K562 (cell line): ENCODE results near the gene TMEM117. TPM values are rescaled to one million over a fixed set of nuclear protein-coding genes. Genes with fewer than 3 reads are reported as not detected.

Experiments
- ATAC-seq: fragments of 200-7000 bp; cut with Tn5 transposase; 3 replicates; pipeline ENCODE4 v1.9.1; 2020; ENCODE audit warnings: moderate library complexity
- BruUV-seq: library from RNA; stranded (reverse); fragments of 400-500 nt; replicated peaks from 2 replicates; lab custom pipeline; 2021; lab: Mats Ljungman, UMichigan
- CTCF ChIA-PET: fragments of 300-600 bp; formaldehyde crosslinking; extraction: SDS; loops from one replicate; lab custom pipeline; 2021; ENCODE audit warnings: low intra/inter-chr PET ratio; lab: Yijun Ruan, JAX
- POLR2A ChIA-PET: fragments of 300-600, 350-650 bp; sonication (Branson Sonifier 250); formaldehyde crosslinking; extraction: SDS; loops from one replicate; lab custom pipeline; 2021; ENCODE audit warnings: antibody characterized with exemption, inconsistent platforms; lab: Yijun Ruan, JAX
- DNase-seq, 4 experiments: peaks; one replicate each; pipeline versions ENCODE4 v3.0.0 to v3.0.0-alpha.2; 2011 to 2018; ENCODE audit warnings: low spot score in 3 of 4, mixed read lengths in 3 of 4; ENCODE audit errors: extremely low read depth in 1 of 4
- FAIRE-seq: peaks from 2 replicates; lab custom pipeline; 2011; peaks lifted over from hg19 to GRCh38; lab: Jason Lieb, UNC
- H2AFZ ChIP-seq: 2 replicates; pipeline ENCODE4 v1.6.0; 2011; ENCODE audit warnings: low read depth, low read length, control low read depth, inconsistent platforms
- H3K27ac ChIP-seq: fragments of 200-600 bp; 3 replicates; pipeline ENCODE4 v1.8.0; 2011; ENCODE audit warnings: low read depth, mild to moderate bottlenecking, control low read depth, inconsistent platforms, low read length, moderate library complexity, mixed read lengths; ENCODE audit errors: extremely low read depth
- H3K27me3 ChIP-seq, 2 experiments: fragments of 300-600 bp in 1 of 2; 2 replicates in 1 of 2; 3 replicates in 1 of 2; pipeline versions ENCODE4 v1.6.0 to v1.8.0; 2011; ENCODE audit warnings: inconsistent platforms in 2 of 2, low read length in 2 of 2, mild to moderate bottlenecking in 1 of 2, mixed read lengths in 1 of 2, moderate library complexity in 1 of 2; ENCODE audit not compliant: control insufficient read depth in 2 of 2, insufficient read depth in 2 of 2
- H3K36me3 ChIP-seq: fragments of 300-600 bp; 3 replicates; pipeline ENCODE4 v1.8.0; 2011; ENCODE audit warnings: mild to moderate bottlenecking, low read length, inconsistent platforms; ENCODE audit not compliant: control insufficient read depth, insufficient read depth
- H3K4me1 ChIP-seq, 2 experiments: fragments of 200-600 bp in 1 of 2; replicated peaks in 1 of 2; 2 replicates in 1 of 2; 3 replicates in 1 of 2; pipeline versions ENCODE4 v1.5.1 to v1.8.0; 2011; ENCODE audit warnings: inconsistent platforms in 2 of 2, low read length in 2 of 2, mild to moderate bottlenecking in 1 of 2, mixed read lengths in 1 of 2, moderate library complexity in 1 of 2; ENCODE audit not compliant: control insufficient read depth in 2 of 2, insufficient read depth in 2 of 2
- H3K4me2 ChIP-seq: 2 replicates; pipeline ENCODE4 v1.6.1; 2011; ENCODE audit warnings: low read length, control low read depth, inconsistent platforms, mixed read lengths; ENCODE audit not compliant: insufficient read depth
- H3K4me3 ChIP-seq: fragments of 200-600 bp; sonication (generic), shearing (Covaris generic); 2 replicates; pipeline ENCODE4 v1.5.1; 2016; ENCODE audit warnings: control low read depth, inconsistent platforms
- H3K79me2 ChIP-seq: fragments of 200-600 bp; 3 replicates; pipeline ENCODE4 v1.8.0; 2011; ENCODE audit warnings: low read length, inconsistent platforms; ENCODE audit not compliant: control insufficient read depth, insufficient read depth
- H3K9ac ChIP-seq, 2 experiments: 2 replicates each; pipeline versions ENCODE4 v1.6.0 to v1.6.1; 2011; ENCODE audit warnings: low read depth in 2 of 2, low read length in 2 of 2, control low read depth in 1 of 2, inconsistent platforms in 1 of 2, mild to moderate bottlenecking in 1 of 2, mixed read lengths in 1 of 2; ENCODE audit not compliant: insufficient read depth in 1 of 2
- H3K9me1 ChIP-seq: one replicate; pipeline ENCODE4 v1.6.0; 2011; ENCODE audit warnings: inconsistent platforms, mild to moderate bottlenecking, low read length, moderate library complexity; ENCODE audit not compliant: control insufficient read depth, insufficient read depth
- H3K9me3 ChIP-seq: replicated peaks from 2 replicates; pipeline ENCODE4 v1.5.1; 2011; ENCODE audit warnings: low read depth, low read length, inconsistent platforms; ENCODE audit not compliant: control insufficient read depth, insufficient read depth
- H4K20me1 ChIP-seq: replicated peaks from 2 replicates; pipeline ENCODE4 v1.6.1; 2011; ENCODE audit warnings: low read length, inconsistent platforms, mixed read lengths; ENCODE audit not compliant: control insufficient read depth, insufficient read depth
- DNMT1 ChIP-seq: fragments of 450-650 bp; IDR thresholded peaks from 2 replicates; pipeline ENCODE4 v1.6.1; 2016; ENCODE audit warnings: antibody characterized with exemption, mild to moderate bottlenecking
- ESRRB ChIP-seq: fragments of 250-450 bp; sonication (Bioruptor Pico); IDR thresholded peaks from 2 replicates; pipeline ENCODE4 v1.5.0; 2020; ENCODE audit warnings: mild to moderate bottlenecking, moderate library complexity, borderline replicate concordance
- MXI1 ChIP-seq: IDR thresholded peaks from 2 replicates; pipeline ENCODE4 v1.6.1; 2011; ENCODE audit warnings: low read depth, mild to moderate bottlenecking, improper control_type of control experiment, low read length
- PTBP1 ChIP-seq: fragments of 200-400 bp; formaldehyde crosslinking; IDR thresholded peaks from 2 replicates; pipeline ENCODE4 v1.6.1; 2017; ENCODE audit warnings: low read depth, low read length
- SMARCB1 ChIP-seq: IDR thresholded peaks from 2 replicates; pipeline ENCODE4 v1.6.1; 2011; ENCODE audit warnings: improper control_type of control experiment, low read depth; ENCODE audit not compliant: insufficient read length
- ZNF586 ChIP-seq: fragments of 450-650 bp; formaldehyde crosslinking; conservative IDR thresholded peaks from 2 replicates; pipeline ENCODE4 v1.4.0; 2020; ENCODE audit warnings: mild to moderate bottlenecking, moderate library complexity
- ZNF707 ChIP-seq: fragments of 250-450 bp; sonication (Bioruptor Pico); conservative IDR thresholded peaks from 2 replicates; pipeline ENCODE4 v1.8.0; 2022; ENCODE audit warnings: inconsistent platforms, mild to moderate bottlenecking, moderate library complexity
- ZNF79 ChIP-seq: fragments of 250-450 bp; sonication (Bioruptor Pico); IDR thresholded peaks from 2 replicates; pipeline ENCODE4 v1.4.0; 2020; ENCODE audit warnings: low read depth, mild to moderate bottlenecking, moderate library complexity
- ZSCAN32 ChIP-seq: fragments of 450-650 bp; formaldehyde crosslinking; IDR thresholded peaks from 2 replicates; pipeline ENCODE4 v1.4.0; 2020; ENCODE audit warnings: mild to moderate bottlenecking, moderate library complexity
- WGBS: fragments of 100-300 bp; shearing (Covaris generic); methylation state at CpG from one replicate; pipeline ENCODE4 v1.1.6; 2016; ENCODE audit warnings: low coverage, mixed read lengths; ENCODE audit not compliant: insufficient coverage; ENCODE audit errors: missing lambda C conversion rate; 5-methylcytosine and 5-hydroxymethylcytosine counted together
- in situ Hi-C: fragments of 300-500 bp; cut with MboI; formaldehyde crosslinking; loops from 4 replicates; pipeline ENCODE4 v1.15.0; 2018; ENCODE audit warnings: inconsistent platforms, mixed read lengths
- intact Hi-C: fragments of 100-400 bp; cut with micrococcal nuclease; formaldehyde crosslinking; loops from 2 replicates; pipeline ENCODE4 v1.14.2; 2022
- polyA plus RNA-seq, 8 experiments: library from polyadenylated mRNA; depleted of rRNA in 4 of 8; stranded (reverse) in 5 of 8; unstranded in 3 of 8; fragments of >200 nt; fragmentation: Nextera tagmentation in 2 of 8; fragmentation: Illumina TruSeq in 1 of 8; extraction: Ambion mirVana in 2 of 8; extraction: Trizol in 1 of 8; gene quantifications; 2 replicates each; pipeline versions ENCODE4 v1.2.1 to v1.2.3, GENCODE V29; 2011 to 2014; ENCODE audit warnings: inconsistent platforms in 1 of 8, missing spikeins in 1 of 8
- total RNA-seq, 7 experiments: library from RNA; depleted of rRNA in 6 of 7; stranded (reverse); fragments of >200 nt in 6 of 7; fragmentation: Illumina TruSeq in 2 of 7; extraction: Trizol in 2 of 7; gene quantifications; 2 replicates each; pipeline versions ENCODE4 v1.2.1 to v1.2.3, GENCODE V29; 2011 to 2021; ENCODE audit warnings: low replicate concordance in 1 of 7
- TF ChIP-seq, protein P1 (sequence below): fragments of 450-650 bp; IDR thresholded peaks from 2 replicates; pipeline ENCODE4 v1.6.1; 2014; ENCODE audit warnings: low read depth, mild to moderate bottlenecking, moderate library complexity, borderline replicate concordance
- TF ChIP-seq, protein P2 (sequence below): fragments of 450-650 bp; formaldehyde crosslinking; IDR thresholded peaks from 2 replicates; pipeline ENCODE4 v1.4.0; 2020; ENCODE audit warnings: mild to moderate bottlenecking, moderate library complexity
- TF ChIP-seq, protein P3 (sequence below), 3 experiments: fragments of 200-800 bp in 1 of 3; sonication (Bioruptor generic) in 1 of 3; sonication (generic) in 1 of 3; formaldehyde crosslinking in 1 of 3; IDR thresholded peaks; 2 replicates each; pipeline versions ENCODE4 v1.6.1 to v1.8.0; 2016 to 2022; ENCODE audit warnings: mild to moderate bottlenecking in 2 of 3, missing compliant biosample characterization in 2 of 3, missing genetic modification characterization in 2 of 3, missing genetic modification reagents in 1 of 3

Gene TMEM117
- total and polyA plus RNA-seq, 9 of the 15 experiments (the other 6 are each of a cell fraction or from before 2014, with no cell fraction given) = 0.31 to 2.8 (median 1.0) TPM

DNA sequence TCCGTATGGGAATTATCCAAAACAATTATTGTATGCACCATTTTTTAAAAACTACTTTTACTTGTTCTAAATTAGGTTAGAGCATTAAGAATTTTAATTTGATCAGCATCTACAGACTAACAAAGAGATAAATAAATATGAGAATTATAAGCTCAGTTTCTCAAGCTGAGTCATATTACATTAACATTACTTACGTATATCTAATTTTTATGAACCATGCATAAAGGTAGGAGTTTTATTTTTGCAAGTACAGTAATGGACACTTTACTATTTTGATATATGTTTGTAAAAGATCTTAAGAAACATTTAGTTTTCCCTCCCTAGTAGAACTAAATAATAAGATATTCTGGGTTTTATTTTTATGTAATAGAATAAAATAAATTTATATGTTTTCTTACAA, 410.1 kb downstream of the TMEM117 start:
- ChIA-PET POLR2A (no interaction called here), CTCF (no interaction called here)
- H3K4me1 ChIP-seq = no peaks in the 10 kb centered on the region
- no peak for DNase-seq
- H3K9me3 ChIP-seq = no peaks in the 10 kb centered on the region; the same call in none of the 2 replicates
- FAIRE-seq = no peak
- H3K9me1 ChIP-seq = no peaks in the 10 kb centered on the region
- H2AFZ ChIP-seq = no peak overlapping the region
- WGBS = 0% methylated on average over 2 of the region's 2 CpGs
- H3K9ac ChIP-seq = no peak overlapping the region
- H4K20me1 ChIP-seq = no peaks in the 10 kb centered on the region
- in situ Hi-C loops (no loop called here), intact Hi-C loops (no loop called here)
- H3K27ac ChIP-seq = no peak overlapping the region
- H3K27me3 ChIP-seq = no peaks in the 10 kb centered on the region
- no peak overlapping the region for H3K4me2 ChIP-seq
- no peak for TF ChIP-seq ZSCAN32 (CRISPR knock-in tag)
- no peak for TF ChIP-seq DNMT1
- BruUV-seq = no TSS peak
- H3K36me3 ChIP-seq = no peaks in the 10 kb centered on the region
- H3K79me2 ChIP-seq = no peaks in the 10 kb centered on the region
- ATAC-seq = no peak
- no peak overlapping the region for H3K4me3 ChIP-seq

DNA sequence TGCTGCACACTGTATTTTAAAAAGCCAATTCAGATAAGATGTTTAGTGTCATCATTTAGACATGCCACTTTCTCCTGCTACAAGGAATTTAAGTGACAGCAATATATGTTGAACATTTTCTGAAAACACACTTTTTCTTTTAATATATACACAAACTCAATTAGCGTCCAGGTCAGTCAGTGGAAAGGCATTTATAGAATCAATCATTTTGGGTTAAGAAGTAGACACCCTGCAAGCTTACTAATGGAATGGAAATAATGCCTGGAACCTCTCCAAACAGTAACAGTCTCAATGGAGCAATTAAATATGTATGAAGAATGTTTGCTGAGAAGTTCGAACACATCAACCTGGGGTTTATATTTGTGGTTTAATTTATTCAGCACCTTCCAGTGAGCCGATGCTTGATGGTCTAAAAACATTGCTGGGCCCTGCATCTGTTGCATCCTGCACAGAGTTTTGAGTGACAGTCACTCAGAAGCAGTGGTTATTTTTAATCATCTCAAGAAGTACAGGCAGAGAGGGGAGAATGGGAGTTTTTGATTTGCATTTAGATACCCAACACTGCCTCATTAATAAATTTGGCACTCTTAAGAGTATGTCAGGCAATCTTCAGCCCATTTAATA, 410.7 kb downstream of the TMEM117 start:
- DNase-seq (no peak), ATAC-seq (no peak), FAIRE-seq (no peak)
- 0% methylated on average over 3 of the region's 3 CpGs for WGBS
- H4K20me1 ChIP-seq = no peaks in the 10 kb centered on the region
- in situ Hi-C loops (no loop called here), intact Hi-C loops (no loop called here)
- no peaks in the 10 kb centered on the region for H3K79me2 ChIP-seq
- ChIA-PET POLR2A (no interaction called here), CTCF (no interaction called here)
- H3K27me3 ChIP-seq = no peaks in the 10 kb centered on the region
- no peak overlapping the region for H3K4me3 ChIP-seq
- H3K9ac ChIP-seq = no peak overlapping the region
- H3K4me1 ChIP-seq = no peaks in the 10 kb centered on the region
- H3K9me1 ChIP-seq = no peaks in the 10 kb centered on the region
- H3K9me3 ChIP-seq = no peaks in the 10 kb centered on the region; the same call in none of the 2 replicates
- no peaks in the 10 kb centered on the region for H3K36me3 ChIP-seq
- H3K4me2 ChIP-seq = no peak overlapping the region
- H3K27ac ChIP-seq = no peak overlapping the region
- no TSS peak for BruUV-seq
- no peak overlapping the region for H2AFZ ChIP-seq
- TF ChIP-seq ZNF586 (CRISPR knock-in tag) (no peak), SMARCB1 (no peak), ZNF79 (CRISPR knock-in tag) (no peak), ZNF707 (no peak), ESRRB (CRISPR knock-in tag) (no peak), MXI1 (no peak), PTBP1 (no peak)
- TF ChIP-seq, protein P1, sequence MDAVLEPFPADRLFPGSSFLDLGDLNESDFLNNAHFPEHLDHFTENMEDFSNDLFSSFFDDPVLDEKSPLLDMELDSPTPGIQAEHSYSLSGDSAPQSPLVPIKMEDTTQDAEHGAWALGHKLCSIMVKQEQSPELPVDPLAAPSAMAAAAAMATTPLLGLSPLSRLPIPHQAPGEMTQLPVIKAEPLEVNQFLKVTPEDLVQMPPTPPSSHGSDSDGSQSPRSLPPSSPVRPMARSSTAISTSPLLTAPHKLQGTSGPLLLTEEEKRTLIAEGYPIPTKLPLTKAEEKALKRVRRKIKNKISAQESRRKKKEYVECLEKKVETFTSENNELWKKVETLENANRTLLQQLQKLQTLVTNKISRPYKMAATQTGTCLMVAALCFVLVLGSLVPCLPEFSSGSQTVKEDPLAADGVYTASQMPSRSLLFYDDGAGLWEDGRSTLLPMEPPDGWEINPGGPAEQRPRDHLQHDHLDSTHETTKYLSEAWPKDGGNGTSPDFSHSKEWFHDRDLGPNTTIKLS = no peak
- TF ChIP-seq, protein P2, sequence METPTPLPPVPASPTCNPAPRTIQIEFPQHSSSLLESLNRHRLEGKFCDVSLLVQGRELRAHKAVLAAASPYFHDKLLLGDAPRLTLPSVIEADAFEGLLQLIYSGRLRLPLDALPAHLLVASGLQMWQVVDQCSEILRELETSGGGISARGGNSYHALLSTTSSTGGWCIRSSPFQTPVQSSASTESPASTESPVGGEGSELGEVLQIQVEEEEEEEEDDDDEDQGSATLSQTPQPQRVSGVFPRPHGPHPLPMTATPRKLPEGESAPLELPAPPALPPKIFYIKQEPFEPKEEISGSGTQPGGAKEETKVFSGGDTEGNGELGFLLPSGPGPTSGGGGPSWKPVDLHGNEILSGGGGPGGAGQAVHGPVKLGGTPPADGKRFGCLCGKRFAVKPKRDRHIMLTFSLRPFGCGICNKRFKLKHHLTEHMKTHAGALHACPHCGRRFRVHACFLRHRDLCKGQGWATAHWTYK (CRISPR knock-in tag) = no peak
- TF ChIP-seq, protein P3, sequence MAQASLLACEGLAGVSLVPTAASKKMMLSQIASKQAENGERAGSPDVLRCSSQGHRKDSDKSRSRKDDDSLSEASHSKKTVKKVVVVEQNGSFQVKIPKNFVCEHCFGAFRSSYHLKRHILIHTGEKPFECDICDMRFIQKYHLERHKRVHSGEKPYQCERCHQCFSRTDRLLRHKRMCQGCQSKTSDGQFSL (CRISPR knock-in tag; IDR thresholded peaks at IDR 0.05) = no peak
- TF ChIP-seq, protein P3 (tag; IDR thresholded peaks at IDR 0.05) = no peak
